H9 (cell line): ENCODE results near the gene PHF21A. TPM values are rescaled to one million over a fixed set of nuclear protein-coding genes. Genes with fewer than 3 reads are reported as not detected.

ENCODE experiments used
- DNase-seq: peaks from one replicate; pipeline ENCODE4 v3.0.0-alpha.2; 2017
- H2AFZ ChIP-seq: one replicate; pipeline ENCODE4 v1.6.1; 2013; ENCODE audit warnings: mild to moderate bottlenecking, low read length, control low read depth, moderate library complexity
- H2AK5ac ChIP-seq: 2 replicates; pipeline ENCODE4 v1.6.1; 2013; ENCODE audit warnings: low read length, control low read depth, mixed read lengths; ENCODE audit not compliant: insufficient read length
- H2BK120ac ChIP-seq: one replicate; pipeline ENCODE4 v1.6.1; 2013; ENCODE audit warnings: low read depth, mild to moderate bottlenecking, low read length, control low read depth, inconsistent platforms; ENCODE audit not compliant: poor library complexity, severe bottlenecking
- H2BK12ac ChIP-seq: 2 replicates; pipeline ENCODE4 v1.6.1; 2013; ENCODE audit warnings: low read length, control low read depth, mixed read lengths, low read depth; ENCODE audit not compliant: insufficient read length
- H2BK15ac ChIP-seq: 2 replicates; pipeline ENCODE4 v1.6.1; 2013; ENCODE audit warnings: low read depth, low read length, control low read depth
- H2BK20ac ChIP-seq: one replicate; pipeline ENCODE4 v1.6.1; 2013; ENCODE audit warnings: low read depth, mild to moderate bottlenecking, low read length, control low read depth, inconsistent platforms; ENCODE audit not compliant: poor library complexity, severe bottlenecking
- H2BK5ac ChIP-seq: 2 replicates; pipeline ENCODE4 v1.6.1; 2013; ENCODE audit warnings: low read length, control low read depth, mixed read lengths; ENCODE audit not compliant: insufficient read length
- H3K14ac ChIP-seq: 2 replicates; pipeline ENCODE4 v1.6.1; 2013; ENCODE audit warnings: low read length, control low read depth; ENCODE audit not compliant: insufficient read depth
- H3K18ac ChIP-seq: 2 replicates; pipeline ENCODE4 v1.6.1; 2013; ENCODE audit warnings: low read depth, mild to moderate bottlenecking, mixed read lengths, low read length, control low read depth; ENCODE audit not compliant: insufficient read length
- H3K23ac ChIP-seq: 2 replicates; pipeline ENCODE4 v1.6.1; 2013; ENCODE audit warnings: low read length, control low read depth, mixed read lengths, low read depth; ENCODE audit not compliant: insufficient read length
- H3K23me2 ChIP-seq: 2 replicates; pipeline ENCODE4 v1.6.1; 2013; ENCODE audit warnings: low read depth, mild to moderate bottlenecking, mixed read lengths, low read length, control low read depth; ENCODE audit not compliant: insufficient read length, poor library complexity, severe bottlenecking
- H3K27ac ChIP-seq: 2 replicates; pipeline ENCODE4 v1.5.1; 2013; ENCODE audit warnings: low read length, control low read depth, mixed read lengths, low read depth; ENCODE audit not compliant: insufficient read length
- H3K27me3 ChIP-seq: 2 replicates; pipeline ENCODE4 v1.6.1; 2013; ENCODE audit warnings: low read length, control low read depth, inconsistent platforms; ENCODE audit not compliant: insufficient read depth
- H3K4ac ChIP-seq: 2 replicates; pipeline ENCODE4 v1.6.1; 2013; ENCODE audit warnings: low read depth, mild to moderate bottlenecking, control low read depth, inconsistent platforms, low read length, moderate library complexity
- H3K4me1 ChIP-seq: 2 replicates; pipeline ENCODE4 v1.6.1; 2013; ENCODE audit warnings: low read length, control low read depth, inconsistent platforms; ENCODE audit not compliant: insufficient read depth
- H3K4me2 ChIP-seq: 2 replicates; pipeline ENCODE4 v1.6.1; 2013; ENCODE audit warnings: low read length, control low read depth, mixed read lengths; ENCODE audit not compliant: insufficient read length, insufficient read depth
- H3K56ac ChIP-seq: 2 replicates; pipeline ENCODE4 v1.6.1; 2013; ENCODE audit warnings: low read depth, mild to moderate bottlenecking, mixed read lengths, low read length, control low read depth; ENCODE audit not compliant: insufficient read length
- H3K79me1 ChIP-seq: 2 replicates; pipeline ENCODE4 v1.6.1; 2013; ENCODE audit warnings: low read depth, mild to moderate bottlenecking, moderate library complexity, low read length, control low read depth, inconsistent platforms; ENCODE audit not compliant: insufficient read depth, poor library complexity, severe bottlenecking
- H3K79me2 ChIP-seq: 2 replicates; pipeline ENCODE4 v1.6.1; 2013; ENCODE audit warnings: low read length, control low read depth, inconsistent platforms; ENCODE audit not compliant: insufficient read depth
- H3K9ac ChIP-seq: 2 replicates; pipeline ENCODE4 v1.6.1; 2013; ENCODE audit warnings: low read length, control low read depth, mixed read lengths; ENCODE audit not compliant: insufficient read length; ENCODE audit errors: extremely low read depth
- H3K9me3 ChIP-seq: one replicate; pipeline ENCODE4 v1.6.1; 2013; ENCODE audit warnings: low read depth, low read length, inconsistent platforms; ENCODE audit not compliant: control insufficient read depth
- H3T11ph ChIP-seq: one replicate; pipeline ENCODE4 v1.6.1; 2013; ENCODE audit warnings: mild to moderate bottlenecking, low read length, control low read depth, inconsistent platforms
- H4K20me1 ChIP-seq: one replicate; pipeline ENCODE4 v1.6.1; 2013; ENCODE audit not compliant: control insufficient read depth, insufficient read length, insufficient read depth
- H4K5ac ChIP-seq: 2 replicates; pipeline ENCODE4 v1.6.1; 2013; ENCODE audit warnings: low read depth, mild to moderate bottlenecking, mixed read lengths, low read length, control low read depth; ENCODE audit not compliant: insufficient read length
- H4K8ac ChIP-seq: replicated peaks from 2 replicates; pipeline ENCODE4 v1.6.1; 2013; ENCODE audit warnings: low read length, control low read depth, mixed read lengths, low read depth; ENCODE audit not compliant: insufficient read length
- H4K91ac ChIP-seq: 2 replicates; pipeline ENCODE4 v1.6.1; 2013; ENCODE audit warnings: low read depth, mild to moderate bottlenecking, moderate library complexity, mixed read lengths, low read length, control low read depth; ENCODE audit not compliant: insufficient read length
- H3K27ac Mint-ChIP-seq, 3 experiments: 2 replicates in 2 of 3; 3 replicates in 1 of 3; pipeline ENCODE4 v1.8.0; 2020 to 2021; ENCODE audit warnings: mixed read lengths in 3 of 3, mild to moderate bottlenecking in 1 of 3, moderate library complexity in 1 of 3
- H3K27me3 Mint-ChIP-seq: 2 replicates; pipeline ENCODE4 v1.8.0; 2021; ENCODE audit warnings: low read depth, mild to moderate bottlenecking, moderate library complexity, mixed read lengths
- H3K36me3 Mint-ChIP-seq, 3 experiments: 2 replicates in 2 of 3; 3 replicates in 1 of 3; pipeline ENCODE4 v1.8.0; 2020 to 2021; ENCODE audit warnings: low read depth in 3 of 3, mixed read lengths in 3 of 3; ENCODE audit not compliant: insufficient read depth in 1 of 3
- H3K4me1 Mint-ChIP-seq, 2 experiments: 2 replicates each; pipeline ENCODE4 v1.8.0; 2020; ENCODE audit warnings: mixed read lengths in 2 of 2
- H3K4me3 Mint-ChIP-seq, 2 experiments: 2 replicates in 1 of 2; 3 replicates in 1 of 2; pipeline ENCODE4 v1.8.0; 2020 to 2021; ENCODE audit warnings: mild to moderate bottlenecking in 2 of 2, mixed read lengths in 2 of 2, moderate library complexity in 1 of 2
- H3K9me3 Mint-ChIP-seq, 2 experiments: 2 replicates in 1 of 2; 3 replicates in 1 of 2; pipeline ENCODE4 v1.8.0; 2020; ENCODE audit warnings: mild to moderate bottlenecking in 2 of 2, mixed read lengths in 2 of 2, moderate library complexity in 1 of 2
- WGBS: extraction: QIAGEN DNeasy Blood & Tissue Kit; methylation state at CpG from one replicate; pipeline ENCODE4 v1.1.7; 2013; ENCODE audit warnings: missing lambda C conversion rate, low lambda C conversion rate, mixed read lengths; ENCODE audit not compliant: insufficient read length; ENCODE audit errors: extremely low coverage; 5-methylcytosine and 5-hydroxymethylcytosine counted together
- total RNA-seq: library from RNA; stranded (reverse); gene quantifications from 2 replicates; pipeline ENCODE4 v1.2.1, GENCODE V29; 2021
- TF ChIP-seq, protein P1 (sequence below): fragments of 200-600 bp; sonication (generic); conservative IDR thresholded peaks from 3 replicates; pipeline ENCODE4 v1.8.0; 2021; ENCODE audit warnings: antibody characterized with exemption, mild to moderate bottlenecking

The PHF21A gene
- total RNA-seq, 1 experiment from 2014 or later = 33.8 TPM

DNA sequence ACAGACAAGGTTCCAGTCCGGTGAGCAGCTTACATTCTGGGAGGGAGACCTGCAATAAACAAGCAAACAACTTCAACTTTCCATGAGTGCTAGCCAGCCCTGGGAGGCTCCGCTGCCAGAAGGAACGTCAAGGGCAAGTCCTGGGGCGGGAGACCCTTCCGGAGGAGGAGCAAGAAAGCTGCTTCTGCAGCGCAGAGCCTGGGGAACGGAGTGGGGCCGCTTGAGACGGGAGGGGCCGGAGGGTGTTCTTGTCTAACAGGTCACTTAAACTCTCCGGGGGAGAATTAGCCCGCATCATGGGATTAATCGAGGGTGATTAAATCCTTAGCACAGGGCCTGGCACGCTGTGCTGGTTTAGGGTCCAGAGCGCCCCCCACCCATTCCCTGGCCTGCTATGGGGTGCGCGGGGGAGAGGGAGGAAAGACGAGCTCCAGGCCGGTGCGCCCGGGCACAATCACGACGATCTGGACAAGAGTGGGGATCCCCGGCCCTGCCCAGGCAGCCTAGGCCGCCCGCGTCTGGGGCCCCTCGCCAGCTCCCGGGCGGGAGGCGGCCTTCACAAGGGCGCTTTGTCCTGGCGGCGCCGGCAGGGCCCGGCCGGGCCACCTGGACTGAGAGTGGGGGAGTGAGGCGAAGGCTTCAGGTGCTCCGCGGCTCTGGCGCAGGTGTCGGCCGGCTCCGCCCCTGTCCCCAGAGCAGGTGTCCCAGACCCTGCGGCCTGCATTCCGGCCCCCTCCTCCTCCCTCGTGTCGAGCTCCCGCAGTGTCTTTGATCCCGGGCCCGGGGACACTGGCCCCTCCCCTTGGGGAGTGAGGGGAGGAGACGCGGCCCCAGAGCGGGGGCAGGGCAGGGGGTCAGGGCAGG lies 199.5 kb downstream of the PHF21A start:
- Histone ChIP-seq H2BK12ac (no peak overlapping the region), H3T11ph (no peak overlapping the region), H4K8ac (no peak overlapping the region), H2BK15ac (no peak overlapping the region), H3K79me2 (no peaks in the 10 kb centered on the region; the same call in 1 of the 2 replicates), H3K14ac (peak overlapping the region; percentile 77), H3K4ac (no peak overlapping the region), H3K9me3 (no peaks in the 10 kb centered on the region), H2BK120ac (no peak overlapping the region), H3K79me1 (no peaks in the 10 kb centered on the region), H3K56ac (no peak overlapping the region), H4K5ac (no peak overlapping the region), H2BK5ac (no peak overlapping the region), H3K23me2 (peaks cover 8% of the 10 kb centered on the region), H2AFZ (no peak overlapping the region), H3K27me3 (no peaks in the 10 kb centered on the region; the same call in 1 of the 2 replicates), H3K18ac (peak overlapping the region; percentile 69), H3K23ac (no peak overlapping the region), H4K91ac (no peak overlapping the region), H3K9ac (peak overlapping the region; percentile 3), H2AK5ac (no peak overlapping the region), H2BK20ac (no peak overlapping the region), H3K27ac (no peak overlapping the region), H4K20me1 (no peaks in the 10 kb centered on the region), H3K4me2 (peak overlapping the region; percentile 45), H3K4me1 (no peaks in the 10 kb centered on the region)
- DNase-seq = peak; percentile 98
- H3K9me3 Mint-ChIP-seq = no peaks in the 10 kb centered on the region; a peak in 1 of 5 replicates
- no CpG with 5 or more reads among the region's 54 CpGs for WGBS
- peaks cover 2% of the 10 kb centered on the region; the same call in 1 of the 2 replicates for H3K27me3 Mint-ChIP-seq
- H3K4me1 Mint-ChIP-seq = peaks cover 35 to 48% of the 10 kb centered on the region in 2 experiments
- peak overlapping the region; percentile 90 to 98 (median 95) for H3K27ac Mint-ChIP-seq
- H3K36me3 Mint-ChIP-seq = peaks cover 18 to 26% (median 24%) of the 10 kb centered on the region in 3 experiments
- peak overlapping the region; percentile 66 to 81 for H3K4me3 Mint-ChIP-seq
- TF ChIP-seq, protein P1, sequence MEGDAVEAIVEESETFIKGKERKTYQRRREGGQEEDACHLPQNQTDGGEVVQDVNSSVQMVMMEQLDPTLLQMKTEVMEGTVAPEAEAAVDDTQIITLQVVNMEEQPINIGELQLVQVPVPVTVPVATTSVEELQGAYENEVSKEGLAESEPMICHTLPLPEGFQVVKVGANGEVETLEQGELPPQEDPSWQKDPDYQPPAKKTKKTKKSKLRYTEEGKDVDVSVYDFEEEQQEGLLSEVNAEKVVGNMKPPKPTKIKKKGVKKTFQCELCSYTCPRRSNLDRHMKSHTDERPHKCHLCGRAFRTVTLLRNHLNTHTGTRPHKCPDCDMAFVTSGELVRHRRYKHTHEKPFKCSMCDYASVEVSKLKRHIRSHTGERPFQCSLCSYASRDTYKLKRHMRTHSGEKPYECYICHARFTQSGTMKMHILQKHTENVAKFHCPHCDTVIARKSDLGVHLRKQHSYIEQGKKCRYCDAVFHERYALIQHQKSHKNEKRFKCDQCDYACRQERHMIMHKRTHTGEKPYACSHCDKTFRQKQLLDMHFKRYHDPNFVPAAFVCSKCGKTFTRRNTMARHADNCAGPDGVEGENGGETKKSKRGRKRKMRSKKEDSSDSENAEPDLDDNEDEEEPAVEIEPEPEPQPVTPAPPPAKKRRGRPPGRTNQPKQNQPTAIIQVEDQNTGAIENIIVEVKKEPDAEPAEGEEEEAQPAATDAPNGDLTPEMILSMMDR = no peak
